ENCODE data around the gene ITFG2.
A peak's percentile ranks its signal among the peaks of the same experiment; 100 is the strongest.

ITFG2 gene

GRCh38 chr12:2795291-2796186 lies 16.9 kb upstream of the ITFG2 start:
- DNase-seq = peak; percentile 7

- DNase-seq = no peak
These were observed 16.2 kb upstream of the ITFG2 start for GRCh38 chr12:2796187-2796666.

- DNase-seq = no peak
These were observed 14.6 kb upstream of the ITFG2 start for GRCh38 chr12:2797721-2798418.

- no peak for DNase-seq
These were observed 12.4 kb upstream of the ITFG2 start for GRCh38 chr12:2800046-2800570.

- DNase-seq = no peak
These were observed 11.3 kb upstream of the ITFG2 start for GRCh38 chr12:2801044-2801783.

- DNase-seq = no peak
These were observed 8.7 kb upstream of the ITFG2 start for GRCh38 chr12:2803635-2804392.

GRCh38 chr12:2804393-2805142 lies 7.9 kb upstream of the ITFG2 start:
- DNase-seq = no peak

GRCh38 chr12:2805143-2805520 lies 7.3 kb upstream of the ITFG2 start:
- DNase-seq = no peak

GRCh38 chr12:2806700-2807099 lies 5.8 kb upstream of the ITFG2 start:
- DNase-seq = peak; percentile 2

GRCh38 chr12:2811801-2812200 lies 667 bp upstream of the ITFG2 start:
- no peak for DNase-seq

GRCh38 chr12:2813214-2814185 lies 1.0 kb downstream of the ITFG2 start:
- peak; percentile 80 for DNase-seq

- DNase-seq = no peak
These were observed 7.3 kb downstream of the ITFG2 start for GRCh38 chr12:2819810-2820209.

GRCh38 chr12:2820432-2820831 lies 8.0 kb downstream of the ITFG2 start:
- no peak for DNase-seq

- no peak for DNase-seq
These were observed 11.0 kb downstream of the ITFG2 start for GRCh38 chr12:2823483-2823882.

- DNase-seq = no peak
These were observed 12.1 kb downstream of the ITFG2 start for GRCh38 chr12:2824541-2824940.

- no peak for DNase-seq
These were observed 12.7 kb downstream of the ITFG2 start for GRCh38 chr12:2825132-2825531.

GRCh38 chr12:2826036-2826435 lies 13.6 kb downstream of the ITFG2 start:
- DNase-seq = no peak

GRCh38 chr12:2826721-2827515 lies 14.4 kb downstream of the ITFG2 start:
- DNase-seq = no peak

GRCh38 chr12:2829275-2829674 lies 16.8 kb downstream of the ITFG2 start:
- DNase-seq = no peak
